K562 (cell line): ENCODE data around the gene ZNF790. TPM values are rescaled to one million over a fixed set of nuclear protein-coding genes. Genes with fewer than 3 reads are reported as not detected.
A peak's percentile ranks its signal among the peaks of the same experiment; 100 is the strongest.

Experiments
- BACH1 ChIP-seq: fragments of 200-800 bp; sonication (Bioruptor generic); IDR thresholded peaks from 2 replicates; pipeline ENCODE4 v1.6.1; 2016; ENCODE audit warnings: missing genetic modification characterization, missing compliant biosample characterization
- BMI1 ChIP-seq: fragments of 150-350 bp; IDR thresholded peaks from 2 replicates; pipeline ENCODE4 v1.6.1; 2014; ENCODE audit warnings: low read length
- ELF1 ChIP-seq: fragments of 200-800 bp; sonication (Bioruptor generic); IDR thresholded peaks from 2 replicates; pipeline ENCODE4 v1.6.1; 2016; ENCODE audit warnings: missing genetic modification characterization, missing compliant biosample characterization
- GABPB2 ChIP-seq: fragments of 250-450 bp; sonication (Bioruptor Pico); conservative IDR thresholded peaks from 2 replicates; pipeline ENCODE4 v1.5.1; 2021; ENCODE audit warnings: mild to moderate bottlenecking
- NFIC ChIP-seq: fragments of 450-650 bp; IDR thresholded peaks from 2 replicates; pipeline ENCODE4 v1.6.1; 2017; ENCODE audit warnings: mild to moderate bottlenecking, inconsistent platforms
- RB1 ChIP-seq: fragments of 450-650 bp; IDR thresholded peaks from 2 replicates; pipeline ENCODE4 v1.6.1; 2017; ENCODE audit warnings: low read depth, mild to moderate bottlenecking
- TEAD4 ChIP-seq, 2 experiments: sonication (generic) in 1 of 2; formaldehyde crosslinking in 1 of 2; IDR thresholded peaks; 2 replicates each; pipeline versions ENCODE4 v1.6.1 to v1.8.0; 2012 to 2022; ENCODE audit warnings: borderline replicate concordance in 1 of 2, inconsistent platforms in 1 of 2, low read length in 1 of 2, mild to moderate bottlenecking in 1 of 2, missing genetic modification reagents in 1 of 2
- ZBTB17 ChIP-seq: fragments of 450-650 bp; formaldehyde crosslinking; IDR thresholded peaks from 2 replicates; pipeline ENCODE4 v1.4.0; 2020; ENCODE audit warnings: mild to moderate bottlenecking
- ZBTB7A ChIP-seq: IDR thresholded peaks from 2 replicates; pipeline ENCODE4 v1.6.1; 2011; ENCODE audit warnings: low read depth, mild to moderate bottlenecking, low read length, moderate library complexity, borderline replicate concordance; ENCODE audit not compliant: control insufficient read depth
- ZFX ChIP-seq: sonication (generic); formaldehyde crosslinking; IDR thresholded peaks from 2 replicates; pipeline ENCODE4 v1.8.0; 2022; ENCODE audit warnings: mild to moderate bottlenecking, missing genetic modification reagents, moderate library complexity
- polyA plus RNA-seq, 8 experiments: library from polyadenylated mRNA; depleted of rRNA in 4 of 8; stranded (reverse) in 5 of 8; unstranded in 3 of 8; fragments of >200 nt; fragmentation: Nextera tagmentation in 2 of 8; fragmentation: Illumina TruSeq in 1 of 8; extraction: Ambion mirVana in 2 of 8; extraction: Trizol in 1 of 8; gene quantifications; 2 replicates each; pipeline versions ENCODE4 v1.2.1 to v1.2.3, GENCODE V29; 2011 to 2014; ENCODE audit warnings: inconsistent platforms in 1 of 8, missing spikeins in 1 of 8
- total RNA-seq, 7 experiments: library from RNA; depleted of rRNA in 6 of 7; stranded (reverse); fragments of >200 nt in 6 of 7; fragmentation: Illumina TruSeq in 2 of 7; extraction: Trizol in 2 of 7; gene quantifications; 2 replicates each; pipeline versions ENCODE4 v1.2.1 to v1.2.3, GENCODE V29; 2011 to 2021; ENCODE audit warnings: low replicate concordance in 1 of 7
- TF ChIP-seq, protein P1 (sequence below): sonication (generic); formaldehyde crosslinking; IDR thresholded peaks from 2 replicates; pipeline ENCODE4 v1.8.0; 2023; ENCODE audit warnings: mild to moderate bottlenecking, missing genetic modification reagents
- TF ChIP-seq, protein P2 (sequence below): fragments of 450-650 bp; IDR thresholded peaks from 2 replicates; pipeline ENCODE4 v1.6.1; 2016; ENCODE audit warnings: borderline replicate concordance
- TF ChIP-seq, protein P3 (sequence below), 3 experiments: fragments of 200-800 bp in 1 of 3; fragments of 250-450 bp in 1 of 3; fragments of 450-650 bp in 1 of 3; sonication (Bioruptor Pico) in 1 of 3; sonication (Bioruptor generic) in 1 of 3; formaldehyde crosslinking in 1 of 3; IDR thresholded peaks; 2 replicates each; pipeline versions ENCODE4 v1.6.1 to v1.8.0; 2016 to 2022; ENCODE audit warnings: mild to moderate bottlenecking in 2 of 3, missing genetic modification characterization in 2 of 3, missing compliant biosample characterization in 1 of 3, moderate library complexity in 1 of 3
- TF ChIP-seq, protein P4 (sequence below): fragments of 250-450 bp; sonication (Bioruptor Pico); IDR thresholded peaks from 2 replicates; pipeline ENCODE4 v1.8.0; 2021; ENCODE audit warnings: mild to moderate bottlenecking, moderate library complexity

Gene ZNF790
- total and polyA plus RNA-seq, 9 of the 15 experiments (the other 6 are each of a cell fraction or from before 2014, with no cell fraction given) = 0.33 to 1.7 (median 0.53) TPM

DNA sequence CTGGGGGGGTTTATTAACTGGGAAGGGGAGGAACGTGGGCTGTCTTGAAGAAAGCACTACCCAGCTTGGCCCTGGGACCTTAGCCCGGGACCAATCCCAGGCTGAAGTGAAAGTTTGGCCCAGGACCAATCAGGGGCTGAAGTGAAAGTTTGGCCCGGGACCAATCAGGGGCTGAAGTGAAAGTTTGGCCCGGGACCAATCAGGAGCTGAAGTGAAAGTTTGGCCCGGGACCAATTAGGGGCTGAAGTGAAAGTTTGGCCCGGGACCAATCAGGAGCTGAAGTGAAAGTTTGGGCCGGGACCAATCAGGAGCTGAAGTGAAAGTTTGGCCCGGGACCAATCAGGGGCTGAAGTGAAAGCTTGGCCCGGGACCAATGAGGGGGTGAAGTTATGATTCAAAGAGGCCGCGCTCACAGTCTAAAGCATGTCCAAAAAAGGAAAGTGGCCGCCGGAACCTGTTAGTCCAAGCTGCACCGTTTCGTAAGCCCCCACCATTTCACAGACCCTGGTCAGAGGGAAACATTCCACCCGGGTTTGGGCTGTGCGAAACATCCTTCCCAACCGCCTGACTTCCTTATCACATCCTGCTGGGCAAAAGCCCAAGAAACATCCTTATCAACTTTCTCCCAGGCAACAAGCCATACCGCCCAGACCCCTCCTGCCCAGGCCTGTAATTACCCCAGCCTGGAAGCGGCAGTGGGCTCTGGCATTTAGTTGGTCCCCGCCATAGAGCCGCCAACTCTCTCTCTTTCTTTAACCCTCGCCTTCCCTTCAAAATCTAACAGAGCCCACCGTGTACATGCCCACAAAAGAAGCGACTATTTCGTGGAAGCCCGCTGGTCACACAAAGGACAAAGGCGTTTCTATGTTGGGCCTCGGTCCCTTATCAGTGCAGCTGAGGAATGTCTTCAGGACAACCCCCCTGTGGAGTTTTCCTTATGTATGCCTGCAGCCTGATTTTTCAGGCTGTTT, 66.6 kb downstream of the ZNF790 start (continued):
- TF ChIP-seq, protein P1, sequence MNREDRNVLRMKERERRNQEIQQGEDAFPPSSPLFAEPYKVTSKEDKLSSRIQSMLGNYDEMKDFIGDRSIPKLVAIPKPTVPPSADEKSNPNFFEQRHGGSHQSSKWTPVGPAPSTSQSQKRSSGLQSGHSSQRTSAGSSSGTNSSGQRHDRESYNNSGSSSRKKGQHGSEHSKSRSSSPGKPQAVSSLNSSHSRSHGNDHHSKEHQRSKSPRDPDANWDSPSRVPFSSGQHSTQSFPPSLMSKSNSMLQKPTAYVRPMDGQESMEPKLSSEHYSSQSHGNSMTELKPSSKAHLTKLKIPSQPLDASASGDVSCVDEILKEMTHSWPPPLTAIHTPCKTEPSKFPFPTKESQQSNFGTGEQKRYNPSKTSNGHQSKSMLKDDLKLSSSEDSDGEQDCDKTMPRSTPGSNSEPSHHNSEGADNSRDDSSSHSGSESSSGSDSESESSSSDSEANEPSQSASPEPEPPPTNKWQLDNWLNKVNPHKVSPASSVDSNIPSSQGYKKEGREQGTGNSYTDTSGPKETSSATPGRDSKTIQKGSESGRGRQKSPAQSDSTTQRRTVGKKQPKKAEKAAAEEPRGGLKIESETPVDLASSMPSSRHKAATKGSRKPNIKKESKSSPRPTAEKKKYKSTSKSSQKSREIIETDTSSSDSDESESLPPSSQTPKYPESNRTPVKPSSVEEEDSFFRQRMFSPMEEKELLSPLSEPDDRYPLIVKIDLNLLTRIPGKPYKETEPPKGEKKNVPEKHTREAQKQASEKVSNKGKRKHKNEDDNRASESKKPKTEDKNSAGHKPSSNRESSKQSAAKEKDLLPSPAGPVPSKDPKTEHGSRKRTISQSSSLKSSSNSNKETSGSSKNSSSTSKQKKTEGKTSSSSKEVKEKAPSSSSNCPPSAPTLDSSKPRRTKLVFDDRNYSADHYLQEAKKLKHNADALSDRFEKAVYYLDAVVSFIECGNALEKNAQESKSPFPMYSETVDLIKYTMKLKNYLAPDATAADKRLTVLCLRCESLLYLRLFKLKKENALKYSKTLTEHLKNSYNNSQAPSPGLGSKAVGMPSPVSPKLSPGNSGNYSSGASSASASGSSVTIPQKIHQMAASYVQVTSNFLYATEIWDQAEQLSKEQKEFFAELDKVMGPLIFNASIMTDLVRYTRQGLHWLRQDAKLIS (CRISPR knock-in tag) = 0 out of 2 replicates have a peak, but pooled peaks have one; percentile 28
- no peak for TF ChIP-seq GABPB2 (CRISPR knock-in tag)
- no peak for TF ChIP-seq RB1
- TF ChIP-seq BACH1 (tag) = 0 out of 2 replicates have a peak, but pooled peaks have one; percentile 7
- TF ChIP-seq, protein P2, sequence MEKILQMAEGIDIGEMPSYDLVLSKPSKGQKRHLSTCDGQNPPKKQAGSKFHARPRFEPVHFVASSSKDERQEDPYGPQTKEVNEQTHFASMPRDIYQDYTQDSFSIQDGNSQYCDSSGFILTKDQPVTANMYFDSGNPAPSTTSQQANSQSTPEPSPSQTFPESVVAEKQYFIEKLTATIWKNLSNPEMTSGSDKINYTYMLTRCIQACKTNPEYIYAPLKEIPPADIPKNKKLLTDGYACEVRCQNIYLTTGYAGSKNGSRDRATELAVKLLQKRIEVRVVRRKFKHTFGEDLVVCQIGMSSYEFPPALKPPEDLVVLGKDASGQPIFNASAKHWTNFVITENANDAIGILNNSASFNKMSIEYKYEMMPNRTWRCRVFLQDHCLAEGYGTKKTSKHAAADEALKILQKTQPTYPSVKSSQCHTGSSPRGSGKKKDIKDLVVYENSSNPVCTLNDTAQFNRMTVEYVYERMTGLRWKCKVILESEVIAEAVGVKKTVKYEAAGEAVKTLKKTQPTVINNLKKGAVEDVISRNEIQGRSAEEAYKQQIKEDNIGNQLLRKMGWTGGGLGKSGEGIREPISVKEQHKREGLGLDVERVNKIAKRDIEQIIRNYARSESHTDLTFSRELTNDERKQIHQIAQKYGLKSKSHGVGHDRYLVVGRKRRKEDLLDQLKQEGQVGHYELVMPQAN = no peak
- TF ChIP-seq TEAD4 (IDR thresholded peaks at IDR 0.05; ENCODE audit: low read length) = peak; percentile 56
- TF ChIP-seq TEAD4 (CRISPR knock-in tag; IDR thresholded peaks at IDR 0.05; ENCODE audit: borderline replicate concordance) = no peak
- peak; percentile 36; the same call in 1 of the 2 replicates for TF ChIP-seq ZBTB7A
- TF ChIP-seq ZBTB17 (CRISPR knock-in tag) = 0 out of 2 replicates have a peak, but pooled peaks have one; percentile 33
- peak; percentile 69 for TF ChIP-seq ZFX (CRISPR knock-in tag)
- no peak for TF ChIP-seq BMI1
- TF ChIP-seq, protein P3, sequence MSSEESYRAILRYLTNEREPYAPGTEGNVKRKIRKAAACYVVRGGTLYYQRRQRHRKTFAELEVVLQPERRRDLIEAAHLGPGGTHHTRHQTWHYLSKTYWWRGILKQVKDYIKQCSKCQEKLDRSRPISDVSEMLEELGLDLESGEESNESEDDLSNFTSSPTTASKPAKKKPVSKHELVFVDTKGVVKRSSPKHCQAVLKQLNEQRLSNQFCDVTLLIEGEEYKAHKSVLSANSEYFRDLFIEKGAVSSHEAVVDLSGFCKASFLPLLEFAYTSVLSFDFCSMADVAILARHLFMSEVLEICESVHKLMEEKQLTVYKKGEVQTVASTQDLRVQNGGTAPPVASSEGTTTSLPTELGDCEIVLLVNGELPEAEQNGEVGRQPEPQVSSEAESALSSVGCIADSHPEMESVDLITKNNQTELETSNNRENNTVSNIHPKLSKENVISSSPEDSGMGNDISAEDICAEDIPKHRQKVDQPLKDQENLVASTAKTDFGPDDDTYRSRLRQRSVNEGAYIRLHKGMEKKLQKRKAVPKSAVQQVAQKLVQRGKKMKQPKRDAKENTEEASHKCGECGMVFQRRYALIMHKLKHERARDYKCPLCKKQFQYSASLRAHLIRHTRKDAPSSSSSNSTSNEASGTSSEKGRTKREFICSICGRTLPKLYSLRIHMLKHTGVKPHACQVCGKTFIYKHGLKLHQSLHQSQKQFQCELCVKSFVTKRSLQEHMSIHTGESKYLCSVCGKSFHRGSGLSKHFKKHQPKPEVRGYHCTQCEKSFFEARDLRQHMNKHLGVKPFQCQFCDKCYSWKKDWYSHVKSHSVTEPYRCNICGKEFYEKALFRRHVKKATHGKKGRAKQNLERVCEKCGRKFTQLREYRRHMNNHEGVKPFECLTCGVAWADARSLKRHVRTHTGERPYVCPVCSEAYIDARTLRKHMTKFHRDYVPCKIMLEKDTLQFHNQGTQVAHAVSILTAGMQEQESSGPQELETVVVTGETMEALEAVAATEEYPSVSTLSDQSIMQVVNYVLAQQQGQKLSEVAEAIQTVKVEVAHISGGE (CRISPR knock-in tag; IDR thresholded peaks at IDR 0.05) = peak in 1 of 3 experiments; percentile 71; a peak in 2 of 6 replicates
- TF ChIP-seq, protein P4, sequence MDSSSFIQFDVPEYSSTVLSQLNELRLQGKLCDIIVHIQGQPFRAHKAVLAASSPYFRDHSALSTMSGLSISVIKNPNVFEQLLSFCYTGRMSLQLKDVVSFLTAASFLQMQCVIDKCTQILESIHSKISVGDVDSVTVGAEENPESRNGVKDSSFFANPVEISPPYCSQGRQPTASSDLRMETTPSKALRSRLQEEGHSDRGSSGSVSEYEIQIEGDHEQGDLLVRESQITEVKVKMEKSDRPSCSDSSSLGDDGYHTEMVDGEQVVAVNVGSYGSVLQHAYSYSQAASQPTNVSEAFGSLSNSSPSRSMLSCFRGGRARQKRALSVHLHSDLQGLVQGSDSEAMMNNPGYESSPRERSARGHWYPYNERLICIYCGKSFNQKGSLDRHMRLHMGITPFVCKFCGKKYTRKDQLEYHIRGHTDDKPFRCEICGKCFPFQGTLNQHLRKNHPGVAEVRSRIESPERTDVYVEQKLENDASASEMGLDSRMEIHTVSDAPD (CRISPR knock-in tag) = no peak
- peak; percentile 93 for TF ChIP-seq NFIC
- TF ChIP-seq ELF1 (tag) = no peak
